GM19452 (cell line): ENCODE results near the gene LRRC36.
"Not testable (repeated sequence)": the region's sequence is repeated elsewhere in the genome, so short reads cannot be mapped to it uniquely, and the experiment has no call there.

Experiments
- ATAC-seq: cut with Tn5 transposase; IDR thresholded peaks from one replicate; pipeline ENCODE4 v1.9.1; 2021; ENCODE audit not compliant: unreplicated experiment

LRRC36 gene

GRCh38 chr16:67399749-67400704, 73.4 kb downstream of the LRRC36 start:
- no peak for ATAC-seq

- ATAC-seq = no peak
Measured at GRCh38 chr16:67400901-67401300, 74.3 kb downstream of the LRRC36 start.

GRCh38 chr16:67403976-67404555, 77.5 kb downstream of the LRRC36 start:
- ATAC-seq = no peak

GRCh38 chr16:67404740-67405226, 78.2 kb downstream of the LRRC36 start:
- no peak for ATAC-seq

- ATAC-seq = no peak
Measured at GRCh38 chr16:67405336-67405735, 78.7 kb downstream of the LRRC36 start.

- ATAC-seq = no peak
Measured at GRCh38 chr16:67406111-67406971, 79.7 kb downstream of the LRRC36 start.

- ATAC-seq = no peak
Measured at GRCh38 chr16:67407176-67407787, 80.7 kb downstream of the LRRC36 start.

GRCh38 chr16:67407788-67408452, 81.3 kb downstream of the LRRC36 start:
- no peak for ATAC-seq

GRCh38 chr16:67409631-67410030, 83.0 kb downstream of the LRRC36 start:
- ATAC-seq = no peak

- no peak for ATAC-seq
Measured at GRCh38 chr16:67411339-67411738, 84.7 kb downstream of the LRRC36 start.

GRCh38 chr16:67412294-67412693, 85.7 kb downstream of the LRRC36 start:
- ATAC-seq = no peak

- ATAC-seq = no peak
Measured at GRCh38 chr16:67413978-67414911, 87.6 kb downstream of the LRRC36 start.

GRCh38 chr16:67415421-67415820, 88.8 kb downstream of the LRRC36 start:
- ATAC-seq = not testable (repeated sequence)

GRCh38 chr16:67415872-67416793, 89.5 kb downstream of the LRRC36 start, which contains the start of gene ZDHHC1:
TSS of gene ZDHHC1 (minus strand) at chr16:67416477. CDS start at chr16:67407775, 8,702 bp downstream.
- ATAC-seq = peak; percentile 60

- no peak for ATAC-seq
Measured at GRCh38 chr16:67417333-67418061, 90.9 kb downstream of the LRRC36 start.

GRCh38 chr16:67419502-67419901, 92.9 kb downstream of the LRRC36 start:
- no peak for ATAC-seq

- ATAC-seq = no peak
Measured at GRCh38 chr16:67419931-67420330, 93.3 kb downstream of the LRRC36 start.
